PC-3 (cell line): ENCODE measurements around the gene CLTCL1.

Source experiments
- EZH2 ChIP-seq: fragments of 300-600 bp; sonication (generic); IDR thresholded peaks from one replicate; pipeline ENCODE4 v1.6.1; 2017; ENCODE audit warnings: antibody characterized with exemption, mild to moderate bottlenecking, low read length; ENCODE audit not compliant: unreplicated experiment
- EZH2phosphoT487 ChIP-seq: fragments of 300-600 bp; sonication (generic); IDR thresholded peaks from 2 replicates; pipeline ENCODE4 v1.6.1; 2018; ENCODE audit warnings: mild to moderate bottlenecking, antibody characterized with exemption, low read length, borderline replicate concordance
- TF ChIP-seq, protein P1 (sequence below): fragments of 300-600 bp; sonication (generic); conservative IDR thresholded peaks from 2 replicates; pipeline ENCODE4 v1.5.1; 2017; ENCODE audit warnings: antibody characterized with exemption, low read depth, mild to moderate bottlenecking, low read length

DNA sequence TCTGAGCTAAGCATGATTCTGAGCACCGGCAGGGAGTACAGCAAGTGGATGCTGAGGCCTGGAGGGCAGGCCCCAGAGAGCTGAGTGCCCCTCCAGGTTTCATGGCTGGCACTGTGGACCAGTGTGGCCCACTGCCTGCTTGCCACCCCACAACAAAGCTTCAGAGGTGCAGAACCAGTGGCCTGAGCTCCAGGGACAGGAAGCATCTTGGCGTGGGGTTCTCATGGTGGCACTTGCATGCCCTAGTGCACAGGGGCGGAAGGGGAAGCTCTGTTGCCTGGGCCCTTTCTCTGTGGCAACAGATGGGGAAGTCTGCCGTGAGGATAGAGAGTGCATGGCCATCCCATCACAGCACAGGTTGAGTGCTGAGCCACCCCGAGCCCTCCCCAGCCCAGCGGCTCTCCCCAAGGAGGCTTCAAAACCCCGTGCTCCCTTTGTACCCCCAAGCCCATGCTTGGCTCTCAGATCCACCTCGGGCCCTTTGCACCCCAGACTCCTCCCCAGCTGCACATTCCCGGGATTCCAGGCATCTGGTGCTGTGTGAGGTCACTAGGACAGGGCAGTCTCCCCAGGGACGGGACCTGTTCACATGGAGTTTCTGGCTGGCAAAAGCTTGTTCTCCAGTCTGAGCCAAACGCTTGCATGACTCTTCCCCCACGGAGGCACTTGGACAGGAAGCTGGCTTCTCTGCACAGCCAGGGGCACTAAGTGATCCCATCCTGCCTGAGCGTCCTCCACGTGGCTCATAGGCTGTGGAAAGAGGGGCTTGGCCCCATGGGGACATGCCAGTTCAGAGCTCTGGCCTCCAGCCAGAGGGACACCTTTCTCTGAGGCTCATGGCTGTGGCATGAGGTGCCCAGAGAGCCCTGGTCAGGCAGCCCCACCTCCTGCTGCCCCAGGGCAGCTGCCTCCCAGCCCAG is 117.2 kb downstream of the CLTCL1 start:
- TF ChIP-seq, protein P1, sequence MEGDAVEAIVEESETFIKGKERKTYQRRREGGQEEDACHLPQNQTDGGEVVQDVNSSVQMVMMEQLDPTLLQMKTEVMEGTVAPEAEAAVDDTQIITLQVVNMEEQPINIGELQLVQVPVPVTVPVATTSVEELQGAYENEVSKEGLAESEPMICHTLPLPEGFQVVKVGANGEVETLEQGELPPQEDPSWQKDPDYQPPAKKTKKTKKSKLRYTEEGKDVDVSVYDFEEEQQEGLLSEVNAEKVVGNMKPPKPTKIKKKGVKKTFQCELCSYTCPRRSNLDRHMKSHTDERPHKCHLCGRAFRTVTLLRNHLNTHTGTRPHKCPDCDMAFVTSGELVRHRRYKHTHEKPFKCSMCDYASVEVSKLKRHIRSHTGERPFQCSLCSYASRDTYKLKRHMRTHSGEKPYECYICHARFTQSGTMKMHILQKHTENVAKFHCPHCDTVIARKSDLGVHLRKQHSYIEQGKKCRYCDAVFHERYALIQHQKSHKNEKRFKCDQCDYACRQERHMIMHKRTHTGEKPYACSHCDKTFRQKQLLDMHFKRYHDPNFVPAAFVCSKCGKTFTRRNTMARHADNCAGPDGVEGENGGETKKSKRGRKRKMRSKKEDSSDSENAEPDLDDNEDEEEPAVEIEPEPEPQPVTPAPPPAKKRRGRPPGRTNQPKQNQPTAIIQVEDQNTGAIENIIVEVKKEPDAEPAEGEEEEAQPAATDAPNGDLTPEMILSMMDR: no peak
- no peak for TF ChIP-seq EZH2
- TF ChIP-seq EZH2phosphoT487: no peak
